ENCODE measurements around the gene DLG2.

DLG2 gene

GRCh38 chr11:84234011-84234410 lies 1393.1 kb downstream of the DLG2 start:
- DNase-seq: no peak

- no peak for DNase-seq
Observed at GRCh38 chr11:84232511-84232910, 1394.6 kb downstream of the DLG2 start.

- no peak for DNase-seq
Observed at GRCh38 chr11:84230402-84230801, 1396.7 kb downstream of the DLG2 start.

GRCh38 chr11:84227970-84228665 lies 1399.0 kb downstream of the DLG2 start:
- no peak for DNase-seq

- no peak for DNase-seq
Observed at GRCh38 chr11:84224042-84224441, 1403.1 kb downstream of the DLG2 start.

GRCh38 chr11:84218318-84218717 lies 1408.8 kb downstream of the DLG2 start:
- no peak for DNase-seq

GRCh38 chr11:84215672-84216071 lies 1411.5 kb downstream of the DLG2 start:
- no peak for DNase-seq

- DNase-seq: no peak
Observed at GRCh38 chr11:84214557-84214956, 1412.6 kb downstream of the DLG2 start.

- DNase-seq: no peak
Observed at GRCh38 chr11:84212468-84213390, 1414.4 kb downstream of the DLG2 start.

GRCh38 chr11:84211896-84212295 lies 1415.2 kb downstream of the DLG2 start:
- no peak for DNase-seq

- no peak for DNase-seq
Observed at GRCh38 chr11:84194696-84195095, 1432.4 kb downstream of the DLG2 start.

- no peak for DNase-seq
Observed at GRCh38 chr11:84193706-84194105, 1433.4 kb downstream of the DLG2 start.

- DNase-seq: no peak
Observed at GRCh38 chr11:84188521-84188920, 1438.6 kb downstream of the DLG2 start.

GRCh38 chr11:84173078-84173477 lies 1454.1 kb downstream of the DLG2 start:
- no peak for DNase-seq

- DNase-seq: no peak
Observed at GRCh38 chr11:84165139-84165538, 1462.0 kb downstream of the DLG2 start.

GRCh38 chr11:84164728-84165127 lies 1462.4 kb downstream of the DLG2 start:
- no peak for DNase-seq

- DNase-seq: no peak
Observed at GRCh38 chr11:84163116-84163515, 1464.0 kb downstream of the DLG2 start.

GRCh38 chr11:84157639-84158038 lies 1469.5 kb downstream of the DLG2 start:
- DNase-seq: no peak

GRCh38 chr11:84146826-84147225 lies 1480.3 kb downstream of the DLG2 start:
- no peak for DNase-seq

- no peak for DNase-seq
Observed at GRCh38 chr11:84145616-84146185, 1481.4 kb downstream of the DLG2 start.

- DNase-seq: no peak
Observed at GRCh38 chr11:84144531-84144930, 1482.6 kb downstream of the DLG2 start.

GRCh38 chr11:84142411-84142810 lies 1484.7 kb downstream of the DLG2 start:
- DNase-seq: no peak

GRCh38 chr11:84140386-84141169 lies 1486.6 kb downstream of the DLG2 start:
- no peak for DNase-seq

All from activated effector memory CD4-positive, alpha-beta T cell treated with Interleukin-2 at 50 U/mL for 16 hours (primary cell).